ENCODE measurements around the gene ANKRD37. TPM values are rescaled to one million over a fixed set of nuclear protein-coding genes. Genes with fewer than 3 reads are reported as not detected.

Gene ANKRD37
- total RNA-seq, 4 donors from 2014 or later = 10.9 to 19.2 (median 17.8) TPM

DNA sequence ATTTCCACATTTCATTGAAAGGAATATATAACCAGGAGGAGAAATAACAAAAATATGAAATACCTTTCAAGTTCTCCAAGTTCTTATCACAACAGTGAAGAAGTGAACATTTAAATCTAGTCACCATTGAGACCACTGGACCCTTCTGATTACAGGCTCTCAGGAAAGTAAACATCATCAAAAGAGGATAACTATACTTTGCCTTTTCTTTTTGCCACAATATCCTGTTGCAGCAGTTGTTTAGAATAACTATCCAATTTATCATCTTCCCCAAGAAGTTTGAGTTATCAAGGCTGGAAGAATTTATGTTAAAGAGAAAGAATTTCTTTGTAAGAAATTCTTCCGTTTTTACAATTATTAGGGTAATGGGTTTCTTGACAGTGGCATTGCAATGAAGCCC, 4.5 kb upstream of the ANKRD37 start:
- TF ChIP-seq, protein P1, sequence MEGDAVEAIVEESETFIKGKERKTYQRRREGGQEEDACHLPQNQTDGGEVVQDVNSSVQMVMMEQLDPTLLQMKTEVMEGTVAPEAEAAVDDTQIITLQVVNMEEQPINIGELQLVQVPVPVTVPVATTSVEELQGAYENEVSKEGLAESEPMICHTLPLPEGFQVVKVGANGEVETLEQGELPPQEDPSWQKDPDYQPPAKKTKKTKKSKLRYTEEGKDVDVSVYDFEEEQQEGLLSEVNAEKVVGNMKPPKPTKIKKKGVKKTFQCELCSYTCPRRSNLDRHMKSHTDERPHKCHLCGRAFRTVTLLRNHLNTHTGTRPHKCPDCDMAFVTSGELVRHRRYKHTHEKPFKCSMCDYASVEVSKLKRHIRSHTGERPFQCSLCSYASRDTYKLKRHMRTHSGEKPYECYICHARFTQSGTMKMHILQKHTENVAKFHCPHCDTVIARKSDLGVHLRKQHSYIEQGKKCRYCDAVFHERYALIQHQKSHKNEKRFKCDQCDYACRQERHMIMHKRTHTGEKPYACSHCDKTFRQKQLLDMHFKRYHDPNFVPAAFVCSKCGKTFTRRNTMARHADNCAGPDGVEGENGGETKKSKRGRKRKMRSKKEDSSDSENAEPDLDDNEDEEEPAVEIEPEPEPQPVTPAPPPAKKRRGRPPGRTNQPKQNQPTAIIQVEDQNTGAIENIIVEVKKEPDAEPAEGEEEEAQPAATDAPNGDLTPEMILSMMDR (IDR thresholded peaks at IDR 0.05; ENCODE audit: low read depth) = no peak

DNA sequence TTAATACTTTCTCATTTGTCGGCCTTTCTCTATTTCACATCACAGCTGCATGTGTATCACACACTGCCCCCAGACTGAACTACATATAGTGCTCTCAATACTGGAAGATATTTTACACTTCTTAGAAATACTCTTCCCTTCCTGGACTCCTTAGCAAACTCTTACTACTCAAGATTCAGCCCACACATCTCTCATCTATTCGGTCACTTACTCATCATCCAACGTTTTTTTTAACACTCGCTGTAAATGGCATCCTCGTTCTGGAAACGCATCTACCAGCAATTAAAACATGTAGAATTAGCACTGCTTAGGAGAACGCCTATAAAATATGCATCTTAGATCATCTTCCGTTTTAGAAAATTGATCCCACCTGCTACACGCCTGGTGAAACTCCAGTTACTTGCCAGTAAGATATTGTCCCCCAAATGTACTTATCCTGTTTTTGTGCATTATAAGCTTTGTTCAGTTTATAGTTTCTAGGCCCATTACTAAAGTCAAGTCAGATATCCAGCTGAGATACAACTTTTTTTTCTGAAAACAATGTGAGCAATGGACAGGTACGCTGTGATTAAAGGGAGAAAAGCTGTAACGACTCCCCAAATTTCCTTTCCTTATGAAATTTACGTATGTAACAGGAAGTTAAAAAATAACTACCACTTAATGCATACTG, 1.9 kb upstream of the ANKRD37 start:
- TF ChIP-seq, protein P1 (IDR thresholded peaks at IDR 0.05; ENCODE audit: low read depth) = no peak

DNA sequence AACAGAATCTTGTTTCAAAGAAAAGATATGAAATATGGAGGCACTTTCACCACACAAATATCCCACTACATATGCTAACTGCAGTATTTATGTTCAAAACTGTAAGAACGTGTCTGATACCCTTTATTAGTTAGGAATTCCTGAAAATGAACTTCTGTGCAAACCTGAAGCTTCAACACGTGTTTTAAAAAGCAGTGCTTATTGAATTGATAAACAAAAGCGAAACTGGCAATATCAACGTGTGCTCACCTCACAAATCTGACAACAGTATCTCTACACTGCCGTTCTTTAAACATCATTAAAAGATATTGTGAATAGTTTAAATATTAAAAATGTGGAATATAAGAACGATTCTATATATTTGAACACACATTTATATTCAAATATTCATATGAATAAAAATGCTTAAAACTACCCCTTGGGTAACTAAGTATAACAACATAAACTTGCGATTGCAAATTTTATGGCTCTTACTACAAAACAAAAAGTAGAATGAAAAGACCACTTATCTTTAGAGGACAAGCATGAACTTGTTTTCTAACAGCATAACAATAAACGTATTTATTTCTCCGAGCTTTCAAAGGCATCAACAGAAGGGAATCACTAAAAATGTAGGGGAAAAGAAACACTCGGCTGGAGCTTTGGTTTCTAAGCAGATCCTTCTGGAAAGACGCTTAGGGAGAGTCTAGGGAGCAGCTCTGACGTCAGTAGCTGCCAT, 1.2 kb upstream of the ANKRD37 start, which contains the start of gene LRP2BP:
LRP2BP (minus strand) TSS at position 687 of the 718 bp plus-strand sequence. CDS start 17,738 bp downstream, outside the sequence.
- TF ChIP-seq, protein P1 (IDR thresholded peaks at IDR 0.05; ENCODE audit: low read depth) = no peak

DNA sequence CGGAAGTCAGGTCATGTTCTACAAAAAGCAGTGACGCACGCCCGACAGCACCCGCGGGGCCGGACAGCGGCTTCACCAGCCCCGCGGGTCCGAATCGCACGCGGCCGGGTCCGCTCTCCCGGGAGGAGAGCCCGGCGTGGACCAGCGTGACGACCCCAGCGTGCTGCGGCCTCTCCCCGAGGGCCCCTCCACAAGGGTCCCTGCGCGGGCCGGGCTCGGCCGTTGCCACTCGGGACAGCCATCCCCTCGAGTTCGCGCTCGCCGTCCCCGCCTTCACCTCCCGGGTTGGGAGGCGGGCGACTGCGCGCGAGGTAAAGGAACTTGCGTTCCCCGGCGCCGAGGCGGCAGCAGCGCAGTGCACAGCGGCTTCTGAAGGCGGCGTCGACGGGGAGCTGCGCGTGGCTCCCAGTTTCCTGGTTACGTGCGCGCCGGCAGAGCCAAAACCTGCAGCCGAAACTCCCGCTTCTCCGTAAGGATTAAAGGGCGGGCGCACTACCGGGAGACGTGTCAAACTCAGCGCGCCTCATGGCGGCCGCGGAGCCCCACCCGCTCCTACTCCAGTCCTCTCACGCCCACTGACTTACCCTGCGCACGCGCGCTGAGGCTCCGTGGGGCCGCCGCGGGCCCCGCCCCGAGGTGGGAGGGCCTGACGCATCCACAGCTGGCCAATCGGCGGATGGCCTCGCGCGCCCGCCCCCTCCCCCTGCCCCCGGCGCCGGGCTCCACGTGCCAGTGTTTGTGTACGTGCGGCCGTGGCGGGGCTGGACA, 501 bp upstream of the ANKRD37 start:
- TF ChIP-seq, protein P1 (IDR thresholded peaks at IDR 0.05; ENCODE audit: low read depth) = no peak

DNA sequence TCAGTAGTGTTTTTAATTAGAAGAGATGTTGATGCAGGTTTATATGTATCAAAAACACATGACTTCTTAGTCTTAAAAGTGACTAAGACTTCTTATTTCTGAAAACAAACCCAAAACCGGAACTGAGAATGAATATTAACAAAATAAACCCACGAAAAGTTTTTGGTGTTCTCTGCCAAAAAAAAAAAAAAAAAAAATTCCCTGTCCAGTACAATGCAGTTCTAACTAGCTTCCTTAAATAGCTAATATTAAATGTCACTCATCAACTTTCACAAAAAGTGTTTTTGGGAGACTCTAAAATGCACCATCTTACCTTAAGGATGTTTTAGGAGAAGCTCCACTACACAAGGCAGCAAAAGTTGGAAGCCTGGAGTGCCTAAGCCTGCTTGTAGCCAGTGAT, 2.0 kb downstream of the ANKRD37 start:
- TF ChIP-seq, protein P1 (IDR thresholded peaks at IDR 0.05; ENCODE audit: low read depth) = no peak

DNA sequence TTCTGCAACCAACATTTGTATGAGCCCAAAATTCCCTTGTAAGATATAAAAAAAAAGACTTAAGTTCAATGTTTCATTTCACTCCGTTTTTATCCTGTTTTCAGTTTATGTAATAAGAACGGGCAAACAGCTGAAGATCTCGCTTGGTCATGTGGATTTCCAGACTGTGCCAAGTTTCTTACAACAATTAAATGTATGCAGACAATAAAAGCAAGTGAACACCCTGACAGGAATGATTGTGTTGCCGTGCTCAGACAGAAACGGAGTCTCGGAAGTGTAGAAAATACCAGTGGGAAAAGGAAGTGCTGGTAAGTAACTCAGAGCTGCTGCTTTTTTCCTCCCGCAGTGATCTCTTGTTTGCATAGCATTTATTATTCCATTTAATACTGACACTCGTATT, 2.8 kb downstream of the ANKRD37 start:
- TF ChIP-seq, protein P1 (IDR thresholded peaks at IDR 0.05; ENCODE audit: low read depth) = no peak

DNA sequence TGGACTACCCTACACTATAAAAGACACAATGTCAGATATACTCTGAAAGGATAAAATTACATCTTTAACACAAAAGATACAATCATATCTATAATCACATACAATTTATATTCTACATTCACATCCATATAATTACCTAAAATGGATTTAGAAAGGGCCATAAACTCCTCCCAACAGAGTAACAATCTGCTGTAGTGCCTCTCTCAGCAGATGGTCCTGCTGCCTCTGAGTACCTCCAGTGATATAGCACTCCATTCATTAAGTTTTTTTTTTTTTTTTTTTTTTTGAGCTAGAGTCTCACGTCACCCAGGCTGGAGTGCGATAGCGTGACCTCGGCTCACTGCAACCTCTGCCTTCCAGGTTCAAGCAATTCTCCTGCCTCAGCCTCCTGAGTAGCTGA, 7.4 kb downstream of the ANKRD37 start:
- TF ChIP-seq, protein P1 (IDR thresholded peaks at IDR 0.05; ENCODE audit: low read depth) = no peak

Measured in subcutaneous adipose tissue (tissue), 4 donors.